Right cardiac atrium (tissue), 5 donors: Measurements from ENCODE around the gene THAP6. TPM values are rescaled to one million over a fixed set of nuclear protein-coding genes. Genes with fewer than 3 reads are reported as not detected.
"Not testable (repeated sequence)": the region's sequence is repeated elsewhere in the genome, so short reads cannot be mapped to it uniquely, and the experiment has no call there.

ENCODE experiments used
- ATAC-seq, 2 donors: fragments of 200-7000 bp; cut with Tn5 transposase; one replicate each; pipeline versions ENCODE4 v1.8.0 to v1.9.1; 2020; ENCODE audit warnings: moderate library complexity in 2 of 2, mild to moderate bottlenecking in 1 of 2
- DNase-seq, 3 donors: peaks; one replicate each; pipeline ENCODE4 v3.0.0-alpha.2; 2020
- H3K27ac ChIP-seq: one replicate; pipeline ENCODE4 v1.5.1; 2013; ENCODE audit warnings: mild to moderate bottlenecking, low read length, control low read depth, moderate library complexity
- H3K27me3 ChIP-seq: one replicate; pipeline ENCODE4 v1.6.1; 2013; ENCODE audit not compliant: control insufficient read depth, insufficient read depth
- H3K4me1 ChIP-seq: one replicate; pipeline ENCODE4 v1.6.1; 2013; ENCODE audit warnings: low read length; ENCODE audit not compliant: control insufficient read depth, insufficient read depth
- H3K4me3 ChIP-seq: one replicate; pipeline ENCODE4 v1.5.1; 2013; ENCODE audit warnings: low read length, control low read depth
- H3K9me3 ChIP-seq: one replicate; pipeline ENCODE4 v1.6.1; 2013; ENCODE audit warnings: low read length; ENCODE audit not compliant: control insufficient read depth
- WGBS: extraction: QIAGEN DNeasy Blood & Tissue Kit; methylation state at CpG from one replicate; pipeline ENCODE4 v1.1.7; 2013; 5-methylcytosine and 5-hydroxymethylcytosine counted together
- intact Hi-C, 4 donors: fragments of 100-400 bp; cut with DNase I; formaldehyde crosslinking; loops; one replicate each; pipeline versions ENCODE4 v1.11.0 to v1.14.0; 2022 to 2023
- polyA plus RNA-seq: library from polyadenylated mRNA; stranded (reverse); fragments of 200-250 nt; gene quantifications from one replicate; pipeline ENCODE4 v1.2.3, GENCODE V29; 2013
- total RNA-seq, 4 donors: library from RNA; stranded (reverse); fragmentation: NEBNext Ultra II Directional; extraction: Animal tissue kit (Norgen Biotek cat#: 25700); gene quantifications; one replicate each; pipeline ENCODE4 v1.2.1, GENCODE V29; 2021
- donor health status: healthy with polysubstance abuse.
- donor health status: DM: no; HTN: yes; CAD: no.
- donor health status: DM: no; HTN: no; CAD: no.
- donor health status: DM: no; HTN: yes; CAD: no; lungs with severe emphysema.
- donor health status: DM: yes; HTN: yes; CAD: no.

The THAP6 gene
- total and polyA plus RNA-seq, 5 donors: 8.5 to 21.7 (median 16.9) TPM

- WGBS: 87% methylated on average over 2 of the region's 2 CpGs
- H3K9me3 ChIP-seq: no peaks in the 10 kb centered on the region
- ATAC-seq (no peak), DNase-seq (no peak)
- H3K27ac ChIP-seq: no peak overlapping the region
- intact Hi-C loops: loop anchor here in 2 of 4 donors (10.0 kb wide), 1 partner anchor 563 kb away; the partner anchor contains the start of gene PARM1 (in 2 of the 2)
- no peak overlapping the region for H3K4me3 ChIP-seq
- H3K4me1 ChIP-seq: peaks cover 3% of the 10 kb centered on the region
- H3K27me3 ChIP-seq: no peaks in the 10 kb centered on the region
These were observed 16.2 kb upstream of the THAP6 start for GRCh38 chr4:75498041-75498440.

- Histone ChIP-seq H3K4me1 (peaks cover 3% of the 10 kb centered on the region), H3K27me3 (no peaks in the 10 kb centered on the region), H3K4me3 (no peak overlapping the region), H3K9me3 (no peaks in the 10 kb centered on the region), H3K27ac (no peak overlapping the region)
- 96% methylated on average over 2 of the region's 2 CpGs for WGBS
- ATAC-seq: no peak
- intact Hi-C loops: loop anchor here in 2 of 4 donors (10.0 kb wide), 1 partner anchor 565 kb away; the partner anchor contains the start of gene PARM1 (in 2 of the 2)
- DNase-seq: no peak
These were observed 14.4 kb upstream of the THAP6 start for GRCh38 chr4:75499900-75500299.

- intact Hi-C loops: no loop called here
- Histone ChIP-seq H3K4me3 (no peak overlapping the region), H3K4me1 (no peaks in the 10 kb centered on the region), H3K27ac (no peak overlapping the region), H3K27me3 (no peaks in the 10 kb centered on the region), H3K9me3 (no peaks in the 10 kb centered on the region)
- ATAC-seq (no peak), DNase-seq (no peak)
- WGBS: 96% methylated on average over 2 of the region's 2 CpGs
These were observed 11.6 kb upstream of the THAP6 start for GRCh38 chr4:75502671-75503070.

GRCh38 chr4:75505630-75506029, 8.6 kb upstream of the THAP6 start:
- 92% methylated on average over 2 of the region's 2 CpGs for WGBS
- Histone ChIP-seq H3K27ac (no peak overlapping the region), H3K9me3 (no peaks in the 10 kb centered on the region), H3K4me3 (no peak overlapping the region), H3K4me1 (no peaks in the 10 kb centered on the region), H3K27me3 (no peaks in the 10 kb centered on the region)
- intact Hi-C loops: no loop called here
- ATAC-seq: no peak
- DNase-seq: no peak

- H3K27me3 ChIP-seq, H3K27ac ChIP-seq, intact Hi-C loops, DNase-seq, H3K4me1 ChIP-seq, H3K9me3 ChIP-seq, H3K4me3 ChIP-seq, ATAC-seq: not testable (repeated sequence)
- WGBS: 64% methylated on average over 4 of the region's 4 CpGs
These were observed 4.7 kb upstream of the THAP6 start for GRCh38 chr4:75509592-75509991.

GRCh38 chr4:75511841-75512240, 2.4 kb upstream of the THAP6 start:
- DNase-seq: no peak
- ATAC-seq: no peak
- intact Hi-C loops: no loop called here
- Histone ChIP-seq H3K4me3 (peak overlapping the region; percentile 31), H3K27ac (no peak overlapping the region), H3K9me3 (no peaks in the 10 kb centered on the region), H3K27me3 (no peaks in the 10 kb centered on the region), H3K4me1 (no peaks in the 10 kb centered on the region)
- WGBS: 51% methylated on average over 3 of the region's 3 CpGs

GRCh38 chr4:75512386-75513211, 1.7 kb upstream of the THAP6 start:
- DNase-seq: no peak
- intact Hi-C loops: no loop called here
- no peaks in the 10 kb centered on the region for H3K4me1 ChIP-seq
- no peak for ATAC-seq
- H3K27ac ChIP-seq: peak overlapping the region; percentile 18
- H3K27me3 ChIP-seq: no peaks in the 10 kb centered on the region
- peak overlapping the region; percentile 86 for H3K4me3 ChIP-seq
- no peaks in the 10 kb centered on the region for H3K9me3 ChIP-seq
- WGBS: 32% methylated on average over 6 of the region's 6 CpGs

- no peaks in the 10 kb centered on the region for H3K27me3 ChIP-seq
- peak overlapping the region; percentile 92 for H3K27ac ChIP-seq
- H3K4me1 ChIP-seq: no peaks in the 10 kb centered on the region
- ATAC-seq: peak; percentile 3 to 5
- DNase-seq: peak in 1 of 3 donors; percentile 50
- H3K9me3 ChIP-seq: no peaks in the 10 kb centered on the region
- under 1% methylated on average over 12 of the region's 12 CpGs for WGBS
- peak overlapping the region; percentile 86 for H3K4me3 ChIP-seq
- intact Hi-C loops: no loop called here
These were observed 645 bp upstream of the THAP6 start for GRCh38 chr4:75513526-75514130.

- H3K27ac ChIP-seq: peak overlapping the region; percentile 92
- no peaks in the 10 kb centered on the region for H3K27me3 ChIP-seq
- DNase-seq (no peak), ATAC-seq (peak in 1 of 2 donors; percentile 1)
- peak overlapping the region; percentile 86 for H3K4me3 ChIP-seq
- intact Hi-C loops: no loop called here
- no peaks in the 10 kb centered on the region for H3K9me3 ChIP-seq
- 47% methylated on average over 9 of the region's 9 CpGs for WGBS
- no peaks in the 10 kb centered on the region for H3K4me1 ChIP-seq
These were observed 808 bp downstream of the THAP6 start for GRCh38 chr4:75514949-75515612.

- no peaks in the 10 kb centered on the region for H3K9me3 ChIP-seq
- DNase-seq (no peak), ATAC-seq (no peak)
- no peaks in the 10 kb centered on the region for H3K4me1 ChIP-seq
- no peak overlapping the region for H3K27ac ChIP-seq
- H3K4me3 ChIP-seq: no peak overlapping the region
- WGBS: 69% methylated on average over 1 of the region's 1 CpG
- no peaks in the 10 kb centered on the region for H3K27me3 ChIP-seq
- intact Hi-C loops: no loop called here
These were observed 1.9 kb downstream of the THAP6 start for GRCh38 chr4:75516144-75516543.

- H3K4me3 ChIP-seq, H3K27me3 ChIP-seq, ATAC-seq, H3K27ac ChIP-seq, H3K4me1 ChIP-seq, H3K9me3 ChIP-seq, DNase-seq, intact Hi-C loops: not testable (repeated sequence)
- WGBS: 97% methylated on average over 4 of the region's 7 CpGs
These were observed 5.2 kb downstream of the THAP6 start for GRCh38 chr4:75519452-75519851.
